ENCODE measurements around the gene ANKRD50.

DNA sequence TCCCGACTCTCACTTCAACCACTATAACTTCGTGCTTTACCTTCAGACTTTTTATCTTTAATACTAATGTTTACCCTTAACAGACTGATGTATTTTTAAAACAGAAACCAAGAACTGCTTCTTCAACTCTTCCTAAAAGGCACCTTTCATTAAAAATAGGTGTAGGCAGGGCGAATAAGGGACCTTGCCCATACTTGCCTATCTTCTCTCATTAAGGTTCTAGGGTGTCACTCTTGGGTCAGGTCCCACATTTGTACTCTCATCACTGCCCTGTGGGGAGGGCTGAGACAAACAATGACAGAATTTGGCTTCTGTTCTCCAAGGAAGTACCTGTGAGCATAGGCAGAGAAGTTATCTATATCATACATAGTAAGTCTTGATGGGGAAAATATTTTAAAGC lies 69.7 kb downstream of the ANKRD50 start:
- no peak for TF ChIP-seq POLR2A (IDR thresholded peaks at IDR 0.05; ENCODE audit: low read length)
- no peak for TF ChIP-seq GATA1 (IDR thresholded peaks at IDR 0.05; ENCODE audit: low read depth, low read length)

Data from erythroblast (primary cell).